NCI-H82 treated with DMSO at 0.1 percent for 48 hours (cell line): ENCODE results near the gene SPATA25.
"Not testable (repeated sequence)": the region's sequence is repeated elsewhere in the genome, so short reads cannot be mapped to it uniquely, and the experiment has no call there.

Experiments
- DNase-seq: peaks from one replicate; lab custom pipeline; 2025; ENCODE audit not compliant: unreplicated experiment; lab: John Stamatoyannopoulos, UW

The SPATA25 gene

GRCh38 chr20:45887346-45887715 is at the start of gene SPATA25:
TSS of gene SPATA25 (minus strand) at chr20:45887622. CDS start at chr20:45887590, 32 bp downstream.
- DNase-seq = no peak

- DNase-seq = no peak
Measured at GRCh38 chr20:45935416-45936046, 48.1 kb upstream of the SPATA25 start.

- peak; percentile 94 for DNase-seq
Measured at GRCh38 chr20:45934586-45935415, 47.4 kb upstream of the SPATA25 start, which contains the start of gene PCIF1. TSS of gene PCIF1 (plus strand) at chr20:45934683. CDS start at chr20:45939000, 4,317 bp downstream.

- peak; percentile 45 for DNase-seq
Measured at GRCh38 chr20:45934046-45934585, 46.7 kb upstream of the SPATA25 start.

- peak; percentile 56 for DNase-seq
Measured at GRCh38 chr20:45933266-45934045, 46.0 kb upstream of the SPATA25 start.

GRCh38 chr20:45931680-45932079 is 44.3 kb upstream of the SPATA25 start:
- DNase-seq = not testable (repeated sequence)

- DNase-seq = no peak
Measured at GRCh38 chr20:45927071-45927878, 39.9 kb upstream of the SPATA25 start.

- no peak for DNase-seq
Measured at GRCh38 chr20:45926731-45927070, 39.3 kb upstream of the SPATA25 start.

- DNase-seq = no peak
Measured at GRCh38 chr20:45925821-45926506, 38.5 kb upstream of the SPATA25 start.

- DNase-seq = no peak
Measured at GRCh38 chr20:45924391-45925261, 37.2 kb upstream of the SPATA25 start.

GRCh38 chr20:45921337-45922189 is 34.1 kb upstream of the SPATA25 start:
- DNase-seq = no peak

GRCh38 chr20:45920462-45921336 is 33.3 kb upstream of the SPATA25 start:
- DNase-seq = no peak

GRCh38 chr20:45919542-45920399 is 32.3 kb upstream of the SPATA25 start:
- no peak for DNase-seq

GRCh38 chr20:45918779-45919537 is 31.5 kb upstream of the SPATA25 start:
- DNase-seq = no peak

- DNase-seq = no peak
Measured at GRCh38 chr20:45918182-45918737, 30.8 kb upstream of the SPATA25 start.
